ENCODE data around the gene TSPAN15.

The TSPAN15 gene

DNA sequence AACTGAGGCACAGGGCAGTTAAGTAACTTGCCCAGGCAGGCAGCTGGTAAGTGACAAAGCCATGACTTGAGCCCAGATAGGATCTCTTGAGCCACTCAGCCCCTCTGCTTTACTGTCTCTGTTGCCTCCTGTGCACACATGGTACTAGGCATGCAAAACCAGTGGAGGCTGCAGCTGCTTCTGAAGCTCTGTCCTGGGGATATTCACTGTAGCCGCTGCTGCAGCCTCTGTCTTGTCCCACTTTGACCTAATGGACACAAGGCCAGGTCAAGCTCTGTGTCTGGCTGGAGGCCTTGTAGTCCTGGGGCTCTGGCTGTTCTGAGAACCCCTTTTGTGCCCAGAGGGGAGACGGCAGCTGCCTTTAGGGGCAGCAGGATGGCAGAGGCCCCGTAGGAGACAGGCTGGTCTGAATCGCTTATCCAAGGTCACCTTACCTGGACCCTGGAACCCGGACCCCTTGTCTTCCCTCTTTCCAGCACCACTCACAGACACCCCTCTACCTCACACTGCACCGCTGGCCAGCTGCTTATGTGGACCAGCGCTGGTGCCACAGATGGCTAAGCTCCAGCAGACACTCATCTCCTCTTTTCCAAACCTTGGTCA is 57.6 kb downstream of the TSPAN15 start:
- no peak overlapping the region for H2AK5ac ChIP-seq (ENCODE audit: low read length)
- H3K18ac ChIP-seq (ENCODE audit: low read length): no peak overlapping the region
- no peak overlapping the region for H3K4ac ChIP-seq (ENCODE audit: low read depth, low read length)
- no peak overlapping the region for H2BK5ac ChIP-seq (ENCODE audit: low read depth, low read length, poor library complexity)
- no peak overlapping the region for H3K4me2 ChIP-seq (ENCODE audit: low read length)
- H3K9me3 ChIP-seq (ENCODE audit: insufficient read depth, low read depth, low read length): no peaks in the 10 kb centered on the region
- no peak overlapping the region for H2BK120ac ChIP-seq (ENCODE audit: insufficient read depth, low read length, poor library complexity)
- no peak overlapping the region for H3K9ac ChIP-seq (ENCODE audit: low read length)
- H3K27me3 ChIP-seq (ENCODE audit: insufficient read depth, low read length): no peaks in the 10 kb centered on the region
- no peak overlapping the region for H3K4me3 ChIP-seq (ENCODE audit: low read depth, low read length)
- no peak overlapping the region for H4K91ac ChIP-seq (ENCODE audit: low read depth, low read length)
- DNase-seq: no peak
- peaks cover 0 to 4% of the 10 kb centered on the region in 2 experiments for H3K36me3 ChIP-seq (ENCODE audit: control insufficient read depth in 1 of 2, insufficient read depth in 2 of 2, low read length in 2 of 2)
- no peak overlapping the region for H4K8ac ChIP-seq (ENCODE audit: low read depth, low read length)
- H3K14ac ChIP-seq (ENCODE audit: low read length): no peak overlapping the region
- H3K79me1 ChIP-seq (ENCODE audit: low read length): no peaks in the 10 kb centered on the region
- H3K4me1 ChIP-seq (ENCODE audit: control insufficient read depth in 1 of 2, insufficient read depth in 2 of 2, low read length in 2 of 2): peaks cover 2% of the 10 kb centered on the region in 2 experiments
- H3K23ac ChIP-seq (ENCODE audit: low read length): no peak overlapping the region
- H2BK12ac ChIP-seq (ENCODE audit: low read length): no peak overlapping the region
- no peak overlapping the region for H4K12ac ChIP-seq (ENCODE audit: low read depth, low read length)
- WGBS (ENCODE audit: extremely low coverage, insufficient coverage, insufficient read length): no CpG with 5 or more reads among the region's 7 CpGs
- H3K27ac ChIP-seq (ENCODE audit: low read depth, low read length): no peak overlapping the region
- H2AFZ ChIP-seq (ENCODE audit: insufficient read depth, low read length, poor library complexity): no peak overlapping the region
- H3K79me2 ChIP-seq (ENCODE audit: control insufficient read depth, insufficient read depth, low read length, poor library complexity): no peaks in the 10 kb centered on the region

DNA sequence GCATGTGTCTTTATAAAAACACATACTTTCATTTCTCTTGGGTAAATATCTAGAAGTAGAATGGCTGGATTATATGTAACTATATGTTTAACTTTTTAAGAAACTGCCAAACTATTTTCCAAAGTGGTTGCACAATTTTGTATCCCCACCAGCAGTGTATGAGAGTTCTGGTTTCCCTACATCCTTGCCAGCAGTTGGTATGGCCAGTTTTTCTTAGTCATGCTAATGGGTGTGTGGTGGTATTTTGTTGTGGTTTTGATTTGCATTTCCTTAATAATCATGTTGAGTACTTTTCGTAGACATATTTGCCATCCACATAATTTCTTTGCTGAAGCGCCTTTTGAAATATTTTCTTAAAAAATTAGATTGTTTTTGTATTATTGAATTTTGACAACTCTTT is 61.6 kb downstream of the TSPAN15 start:
- H3K79me2 ChIP-seq (ENCODE audit: control insufficient read depth, insufficient read depth, low read length, poor library complexity): no peaks in the 10 kb centered on the region
- H4K12ac ChIP-seq (ENCODE audit: low read depth, low read length): no peak overlapping the region
- no peak overlapping the region for H3K18ac ChIP-seq (ENCODE audit: low read length)
- H2AK5ac ChIP-seq (ENCODE audit: low read length): no peak overlapping the region
- H2BK5ac ChIP-seq (ENCODE audit: low read depth, low read length, poor library complexity): no peak overlapping the region
- H4K8ac ChIP-seq (ENCODE audit: low read depth, low read length): no peak overlapping the region
- no CpG with 5 or more reads among the region's 2 CpGs for WGBS (ENCODE audit: extremely low coverage, insufficient coverage, insufficient read length)
- no peaks in the 10 kb centered on the region for H3K4me1 ChIP-seq (ENCODE audit: control insufficient read depth in 1 of 2, insufficient read depth in 2 of 2, low read length in 2 of 2)
- H3K27me3 ChIP-seq (ENCODE audit: insufficient read depth, low read length): no peaks in the 10 kb centered on the region
- no peak overlapping the region for H3K4ac ChIP-seq (ENCODE audit: low read depth, low read length)
- no peak overlapping the region for H4K91ac ChIP-seq (ENCODE audit: low read depth, low read length)
- no peaks in the 10 kb centered on the region for H3K79me1 ChIP-seq (ENCODE audit: low read length)
- H3K4me2 ChIP-seq (ENCODE audit: low read length): no peak overlapping the region
- DNase-seq: no peak
- peaks cover 0 to 2% of the 10 kb centered on the region in 2 experiments for H3K36me3 ChIP-seq (ENCODE audit: control insufficient read depth in 1 of 2, insufficient read depth in 2 of 2, low read length in 2 of 2)
- no peaks in the 10 kb centered on the region for H3K9me3 ChIP-seq (ENCODE audit: insufficient read depth, low read depth, low read length)
- H3K9ac ChIP-seq (ENCODE audit: low read length): no peak overlapping the region
- H3K23ac ChIP-seq (ENCODE audit: low read length): no peak overlapping the region
- no peak overlapping the region for H3K27ac ChIP-seq (ENCODE audit: low read depth, low read length)
- H3K14ac ChIP-seq (ENCODE audit: low read length): no peak overlapping the region
- no peak overlapping the region for H2AFZ ChIP-seq (ENCODE audit: insufficient read depth, low read length, poor library complexity)
- H3K4me3 ChIP-seq (ENCODE audit: low read depth, low read length): no peak overlapping the region
- H2BK12ac ChIP-seq (ENCODE audit: low read length): no peak overlapping the region
- no peak overlapping the region for H2BK120ac ChIP-seq (ENCODE audit: insufficient read depth, low read length, poor library complexity)

DNA sequence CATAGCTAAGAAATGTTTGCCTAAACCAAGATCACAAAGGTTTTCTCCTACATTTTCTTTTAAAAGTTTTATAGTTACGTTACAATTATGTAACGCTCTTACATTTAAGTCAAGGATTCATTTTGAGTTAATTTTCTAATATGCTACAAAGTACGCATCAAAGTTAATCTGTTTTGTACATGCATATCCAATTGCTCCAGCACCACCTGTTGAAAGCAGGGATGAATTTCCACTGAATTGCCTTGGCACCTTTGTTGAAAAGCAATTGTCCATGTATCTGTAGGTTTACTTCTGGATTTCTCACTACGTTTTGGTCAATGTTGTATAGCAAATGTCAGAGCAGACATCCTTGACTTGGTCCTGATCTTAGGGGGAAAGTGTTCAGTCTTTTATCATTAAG is 62.4 kb downstream of the TSPAN15 start:
- Histone ChIP-seq H3K23ac (ENCODE audit: low read length) (no peak overlapping the region), H3K18ac (ENCODE audit: low read length) (no peak overlapping the region), H3K4me2 (ENCODE audit: low read length) (no peak overlapping the region), H3K79me1 (ENCODE audit: low read length) (no peaks in the 10 kb centered on the region), H3K27me3 (ENCODE audit: insufficient read depth, low read length) (no peaks in the 10 kb centered on the region), H3K27ac (ENCODE audit: low read depth, low read length) (no peak overlapping the region), H3K79me2 (ENCODE audit: control insufficient read depth, insufficient read depth, low read length, poor library complexity) (no peaks in the 10 kb centered on the region), H2BK12ac (ENCODE audit: low read length) (no peak overlapping the region), H3K14ac (ENCODE audit: low read length) (no peak overlapping the region), H3K4me3 (ENCODE audit: low read depth, low read length) (no peak overlapping the region), H4K91ac (ENCODE audit: low read depth, low read length) (no peak overlapping the region), H2BK5ac (ENCODE audit: low read depth, low read length, poor library complexity) (no peak overlapping the region), H4K8ac (ENCODE audit: low read depth, low read length) (no peak overlapping the region), H3K4me1 (ENCODE audit: control insufficient read depth in 1 of 2, insufficient read depth in 2 of 2, low read length in 2 of 2) (no peaks in the 10 kb centered on the region), H3K9ac (ENCODE audit: low read length) (no peak overlapping the region), H4K12ac (ENCODE audit: low read depth, low read length) (no peak overlapping the region), H2AK5ac (ENCODE audit: low read length) (no peak overlapping the region), H2BK120ac (ENCODE audit: insufficient read depth, low read length, poor library complexity) (no peak overlapping the region), H3K36me3 (ENCODE audit: control insufficient read depth in 1 of 2, insufficient read depth in 2 of 2, low read length in 2 of 2) (peaks cover 0 to 2% of the 10 kb centered on the region in 2 experiments), H3K9me3 (ENCODE audit: insufficient read depth, low read depth, low read length) (no peaks in the 10 kb centered on the region), H2AFZ (ENCODE audit: insufficient read depth, low read length, poor library complexity) (no peak overlapping the region), H3K4ac (ENCODE audit: low read depth, low read length) (no peak overlapping the region)
- DNase-seq: no peak
- WGBS (ENCODE audit: extremely low coverage, insufficient coverage, insufficient read length): no CpG with 5 or more reads among the region's 4 CpGs

DNA sequence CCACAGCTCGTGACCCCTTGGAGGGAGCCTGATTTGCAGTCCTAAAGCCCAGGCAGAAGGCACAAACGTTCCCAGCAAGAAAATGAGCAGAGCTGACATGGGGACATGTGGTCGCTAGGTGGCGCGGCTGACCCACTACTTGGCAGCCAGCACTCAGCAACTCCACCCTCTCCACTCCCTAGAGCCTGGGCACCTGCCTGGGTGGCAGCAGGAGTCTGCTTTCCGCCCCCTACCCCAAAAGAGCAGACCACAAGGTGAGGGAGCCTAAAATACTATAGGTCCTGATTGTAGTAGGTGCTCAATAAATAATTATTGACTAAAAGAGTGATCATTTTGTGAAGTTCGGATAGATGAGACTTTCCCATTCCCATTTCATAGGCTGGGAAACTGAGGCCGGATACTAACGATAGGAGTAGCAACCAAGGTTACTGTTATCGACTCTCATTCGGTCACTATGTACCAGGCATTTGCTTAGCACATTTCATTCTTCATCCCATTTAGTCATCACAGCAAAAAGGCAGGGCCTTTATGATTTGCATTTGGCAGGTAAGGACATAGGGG is 64.5 kb downstream of the TSPAN15 start:
- peak; percentile 55 to 79 for DNase-seq
- Histone ChIP-seq H3K79me1 (ENCODE audit: low read length) (no peaks in the 10 kb centered on the region), H2AFZ (ENCODE audit: insufficient read depth, low read length, poor library complexity) (no peak overlapping the region), H4K91ac (ENCODE audit: low read depth, low read length) (no peak overlapping the region), H3K4ac (ENCODE audit: low read depth, low read length) (no peak overlapping the region), H2AK5ac (ENCODE audit: low read length) (no peak overlapping the region), H2BK120ac (ENCODE audit: insufficient read depth, low read length, poor library complexity) (no peak overlapping the region), H3K9me3 (ENCODE audit: insufficient read depth, low read depth, low read length) (no peaks in the 10 kb centered on the region), H3K4me3 (ENCODE audit: low read depth, low read length) (no peak overlapping the region), H3K27me3 (ENCODE audit: insufficient read depth, low read length) (no peaks in the 10 kb centered on the region), H3K4me2 (ENCODE audit: low read length) (no peak overlapping the region), H3K79me2 (ENCODE audit: control insufficient read depth, insufficient read depth, low read length, poor library complexity) (no peaks in the 10 kb centered on the region), H3K18ac (ENCODE audit: low read length) (no peak overlapping the region), H3K23ac (ENCODE audit: low read length) (no peak overlapping the region), H4K12ac (ENCODE audit: low read depth, low read length) (no peak overlapping the region), H3K9ac (ENCODE audit: low read length) (no peak overlapping the region), H3K27ac (ENCODE audit: low read depth, low read length) (no peak overlapping the region), H2BK5ac (ENCODE audit: low read depth, low read length, poor library complexity) (no peak overlapping the region), H3K36me3 (ENCODE audit: control insufficient read depth in 1 of 2, insufficient read depth in 2 of 2, low read length in 2 of 2) (no peaks in the 10 kb centered on the region), H3K4me1 (ENCODE audit: control insufficient read depth in 1 of 2, insufficient read depth in 2 of 2, low read length in 2 of 2) (no peaks in the 10 kb centered on the region), H4K8ac (ENCODE audit: low read depth, low read length) (no peak overlapping the region), H2BK12ac (ENCODE audit: low read length) (no peak overlapping the region), H3K14ac (ENCODE audit: low read length) (no peak overlapping the region)
- WGBS (ENCODE audit: extremely low coverage, insufficient coverage, insufficient read length): no CpG with 5 or more reads among the region's 11 CpGs

Measured in trophoblast cell (in vitro differentiated cells and primary cell).